ENCODE data around the gene ERGIC2. TPM values are rescaled to one million over a fixed set of nuclear protein-coding genes. Genes with fewer than 3 reads are reported as not detected.

Gene ERGIC2
- total RNA-seq, 1 donor from 2014 or later = 91.1 TPM

DNA sequence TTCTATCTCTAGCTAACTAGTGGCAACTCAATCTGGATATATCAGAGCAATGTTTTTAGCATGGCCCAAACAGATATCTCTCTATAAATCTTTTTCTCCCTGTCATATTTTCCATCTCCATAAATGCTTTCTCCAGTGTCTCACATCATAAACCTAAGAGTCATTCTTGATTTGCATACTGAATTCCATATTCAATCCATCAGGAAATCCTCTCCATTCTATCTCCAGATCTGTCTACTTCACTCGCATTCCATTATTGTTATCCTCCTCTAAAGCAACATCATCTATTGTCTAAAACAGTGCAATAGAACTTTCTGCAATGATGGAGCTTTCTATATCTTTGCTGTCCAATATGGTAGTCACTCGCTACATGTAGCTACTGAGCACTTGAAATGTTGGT, 45.5 kb upstream of the ERGIC2 start:
- Histone ChIP-seq H3K4me3 (no peak overlapping the region), H3K4me1 (no peaks in the 10 kb centered on the region), H3K36me3 (no peaks in the 10 kb centered on the region), H3K27me3 (ENCODE audit: low read depth) (no peaks in the 10 kb centered on the region), H3K27ac (replicated peaks) (no peak overlapping the region), H3K9me3 (replicated peaks) (no peaks in the 10 kb centered on the region)
- TF ChIP-seq, protein P1, sequence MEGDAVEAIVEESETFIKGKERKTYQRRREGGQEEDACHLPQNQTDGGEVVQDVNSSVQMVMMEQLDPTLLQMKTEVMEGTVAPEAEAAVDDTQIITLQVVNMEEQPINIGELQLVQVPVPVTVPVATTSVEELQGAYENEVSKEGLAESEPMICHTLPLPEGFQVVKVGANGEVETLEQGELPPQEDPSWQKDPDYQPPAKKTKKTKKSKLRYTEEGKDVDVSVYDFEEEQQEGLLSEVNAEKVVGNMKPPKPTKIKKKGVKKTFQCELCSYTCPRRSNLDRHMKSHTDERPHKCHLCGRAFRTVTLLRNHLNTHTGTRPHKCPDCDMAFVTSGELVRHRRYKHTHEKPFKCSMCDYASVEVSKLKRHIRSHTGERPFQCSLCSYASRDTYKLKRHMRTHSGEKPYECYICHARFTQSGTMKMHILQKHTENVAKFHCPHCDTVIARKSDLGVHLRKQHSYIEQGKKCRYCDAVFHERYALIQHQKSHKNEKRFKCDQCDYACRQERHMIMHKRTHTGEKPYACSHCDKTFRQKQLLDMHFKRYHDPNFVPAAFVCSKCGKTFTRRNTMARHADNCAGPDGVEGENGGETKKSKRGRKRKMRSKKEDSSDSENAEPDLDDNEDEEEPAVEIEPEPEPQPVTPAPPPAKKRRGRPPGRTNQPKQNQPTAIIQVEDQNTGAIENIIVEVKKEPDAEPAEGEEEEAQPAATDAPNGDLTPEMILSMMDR (IDR thresholded peaks at IDR 0.05; ENCODE audit: borderline replicate concordance) = no peak
- intact Hi-C loops (cut with micrococcal nuclease) = no loop called here
- no peak for DNase-seq

DNA sequence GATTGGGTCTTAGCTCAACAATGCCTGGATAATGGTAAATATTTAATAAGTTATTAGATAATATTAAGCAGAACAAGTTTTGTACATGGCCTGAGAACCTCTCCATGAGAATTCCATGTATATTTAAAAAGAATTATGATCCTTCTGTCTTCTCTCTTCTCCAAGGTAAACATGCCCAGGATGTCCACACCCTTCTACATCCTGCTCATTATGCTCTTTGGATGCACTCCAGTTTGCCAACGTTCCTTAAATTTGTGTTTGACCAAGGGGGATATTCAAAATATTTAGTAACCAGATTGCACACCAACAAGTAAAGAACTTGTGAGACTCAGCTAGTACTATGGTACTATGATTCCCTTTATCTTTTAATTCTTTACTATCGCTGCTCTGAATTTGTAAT, 44.8 kb upstream of the ERGIC2 start:
- Histone ChIP-seq H3K27me3 (ENCODE audit: low read depth) (no peaks in the 10 kb centered on the region), H3K27ac (replicated peaks) (no peak overlapping the region), H3K9me3 (replicated peaks) (no peaks in the 10 kb centered on the region), H3K36me3 (no peaks in the 10 kb centered on the region), H3K4me3 (no peak overlapping the region), H3K4me1 (no peaks in the 10 kb centered on the region)
- intact Hi-C loops (cut with micrococcal nuclease) = no loop called here
- TF ChIP-seq, protein P1 (IDR thresholded peaks at IDR 0.05; ENCODE audit: borderline replicate concordance) = no peak
- no peak for DNase-seq

- DNase-seq = no peak
- TF ChIP-seq, protein P1 (IDR thresholded peaks at IDR 0.05; ENCODE audit: borderline replicate concordance) = no peak
- peaks cover 6% of the 10 kb centered on the region for H3K27me3 ChIP-seq (ENCODE audit: low read depth)
- H3K27ac ChIP-seq (replicated peaks) = no peak overlapping the region
- no peak overlapping the region for H3K4me3 ChIP-seq
- no peaks in the 10 kb centered on the region for H3K4me1 ChIP-seq
- no peaks in the 10 kb centered on the region for H3K9me3 ChIP-seq (replicated peaks)
- no peaks in the 10 kb centered on the region for H3K36me3 ChIP-seq
- intact Hi-C loops (cut with micrococcal nuclease) = no loop called here
Measured at GRCh38 chr12:29416748-29417147, 35.8 kb upstream of the ERGIC2 start.

- Histone ChIP-seq H3K9me3 (replicated peaks) (no peaks in the 10 kb centered on the region), H3K27me3 (ENCODE audit: low read depth) (peaks cover 6% of the 10 kb centered on the region), H3K4me1 (no peaks in the 10 kb centered on the region), H3K27ac (replicated peaks) (no peak overlapping the region), H3K4me3 (no peak overlapping the region), H3K36me3 (no peaks in the 10 kb centered on the region)
- DNase-seq = no peak
- intact Hi-C loops (cut with micrococcal nuclease) = no loop called here
- TF ChIP-seq, protein P1 (IDR thresholded peaks at IDR 0.05; ENCODE audit: borderline replicate concordance) = no peak
Measured at GRCh38 chr12:29415111-29415510, 34.1 kb upstream of the ERGIC2 start.

- intact Hi-C loops (cut with micrococcal nuclease) = no loop called here
- no peak for DNase-seq
- Histone ChIP-seq H3K27me3 (ENCODE audit: low read depth) (peaks cover 6% of the 10 kb centered on the region), H3K36me3 (no peaks in the 10 kb centered on the region), H3K4me3 (no peak overlapping the region), H3K27ac (replicated peaks) (no peak overlapping the region), H3K4me1 (no peaks in the 10 kb centered on the region), H3K9me3 (replicated peaks) (no peaks in the 10 kb centered on the region)
- TF ChIP-seq, protein P1 (IDR thresholded peaks at IDR 0.05; ENCODE audit: borderline replicate concordance) = no peak
Measured at GRCh38 chr12:29414368-29414767, 33.4 kb upstream of the ERGIC2 start.

DNA sequence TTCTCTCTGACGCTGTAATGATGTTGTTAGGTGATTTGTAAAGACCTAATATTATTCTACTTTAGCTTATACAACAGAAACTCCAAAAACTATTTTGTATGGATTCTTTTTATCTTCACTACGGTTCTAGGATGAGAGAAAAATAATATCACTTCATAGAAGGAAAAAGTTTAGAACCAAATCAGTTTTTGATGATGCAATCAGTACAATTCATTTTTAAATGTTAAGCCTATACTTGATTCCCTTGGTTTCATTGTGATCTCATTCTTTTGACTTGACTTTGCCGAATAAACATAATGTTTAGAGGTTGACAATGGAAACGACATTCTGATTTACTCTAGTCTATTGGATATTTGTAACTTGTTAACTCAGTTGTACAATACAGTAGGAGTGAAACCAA, 24.6 kb upstream of the ERGIC2 start:
- intact Hi-C loops (cut with micrococcal nuclease) = no loop called here
- TF ChIP-seq, protein P1 (IDR thresholded peaks at IDR 0.05; ENCODE audit: borderline replicate concordance) = no peak
- DNase-seq = no peak

More for the DNA sequence above, 24.6 kb upstream of the ERGIC2 start:
- Histone ChIP-seq H3K27ac (replicated peaks) (no peak overlapping the region), H3K9me3 (replicated peaks) (no peaks in the 10 kb centered on the region), H3K4me1 (no peaks in the 10 kb centered on the region), H3K4me3 (no peak overlapping the region), H3K36me3 (no peaks in the 10 kb centered on the region), H3K27me3 (ENCODE audit: low read depth) (no peaks in the 10 kb centered on the region)

Data from left ventricle myocardium inferior (tissue), 1 donor.